ENCODE measurements around the gene MAML2. TPM values are rescaled to one million over a fixed set of nuclear protein-coding genes. Genes with fewer than 3 reads are reported as not detected.

The MAML2 gene
- total and polyA plus RNA-seq, 2 experiments from 2014 or later: 4.7 to 15.3 TPM

GRCh38 chr11:95993438-95994298 is 349.3 kb downstream of the MAML2 start:
- 63% methylated on average over 10 of the region's 10 CpGs for WGBS (ENCODE audit: low lambda C conversion rate, missing lambda C conversion rate)
- Histone ChIP-seq H3K27ac (peak overlapping the region; percentile 20), H3K4me2 (no peak overlapping the region)

GRCh38 chr11:95991545-95991944 is 351.4 kb downstream of the MAML2 start:
- no peaks in the 10 kb centered on the region for H3K27me3 ChIP-seq
- peak overlapping the region; percentile 51 for H3K4me2 ChIP-seq
- TF ChIP-seq CTCF (IDR thresholded peaks at IDR 0.05; ENCODE audit: poor library complexity) (no peak), EZH2 (IDR thresholded peaks at IDR 0.05; ENCODE audit: borderline replicate concordance) (no peak), EZH2phosphoT487 (IDR thresholded peaks at IDR 0.05; ENCODE audit: low read depth, severe bottlenecking, unreplicated experiment) (no peak)
- H3K9me3 ChIP-seq (ENCODE audit: low read depth): no peaks in the 10 kb centered on the region
- peak overlapping the region; percentile 63 for H3K27ac ChIP-seq
- WGBS (ENCODE audit: low lambda C conversion rate, missing lambda C conversion rate): 46% methylated on average over 1 of the region's 1 CpG
- peaks cover 2% of the 10 kb centered on the region for H3K79me2 ChIP-seq
- H3K36me3 ChIP-seq (replicated peaks; ENCODE audit: insufficient read depth, low read depth): no peaks in the 10 kb centered on the region
- no peaks in the 10 kb centered on the region for H4K20me1 ChIP-seq (ENCODE audit: insufficient read depth, poor library complexity, severe bottlenecking)
- peaks cover 32% of the 10 kb centered on the region for H3K4me1 ChIP-seq (ENCODE audit: insufficient read depth)
- DNase-seq (ENCODE audit: low spot score): no peak
- no peak overlapping the region for H2AFZ ChIP-seq
- no peak overlapping the region for H3K4me3 ChIP-seq
- H3K9me2 ChIP-seq (replicated peaks; ENCODE audit: insufficient read depth): no peaks in the 10 kb centered on the region

More at GRCh38 chr11:95993438-95994298, 349.3 kb downstream of the MAML2 start:
- Histone ChIP-seq H4K20me1 (ENCODE audit: insufficient read depth, poor library complexity, severe bottlenecking) (no peaks in the 10 kb centered on the region), H2AFZ (no peak overlapping the region), H3K36me3 (replicated peaks; ENCODE audit: insufficient read depth, low read depth) (no peaks in the 10 kb centered on the region), H3K9me3 (ENCODE audit: low read depth) (no peaks in the 10 kb centered on the region), H3K4me1 (ENCODE audit: insufficient read depth) (peaks cover 36% of the 10 kb centered on the region), H3K9me2 (replicated peaks; ENCODE audit: insufficient read depth) (no peaks in the 10 kb centered on the region), H3K27me3 (no peaks in the 10 kb centered on the region), H3K4me3 (no peak overlapping the region), H3K79me2 (peaks cover 2% of the 10 kb centered on the region)
- peak; percentile 18 for DNase-seq (ENCODE audit: low spot score)
- TF ChIP-seq EZH2 (IDR thresholded peaks at IDR 0.05; ENCODE audit: borderline replicate concordance) (no peak), CTCF (IDR thresholded peaks at IDR 0.05; ENCODE audit: poor library complexity) (no peak)

DNA sequence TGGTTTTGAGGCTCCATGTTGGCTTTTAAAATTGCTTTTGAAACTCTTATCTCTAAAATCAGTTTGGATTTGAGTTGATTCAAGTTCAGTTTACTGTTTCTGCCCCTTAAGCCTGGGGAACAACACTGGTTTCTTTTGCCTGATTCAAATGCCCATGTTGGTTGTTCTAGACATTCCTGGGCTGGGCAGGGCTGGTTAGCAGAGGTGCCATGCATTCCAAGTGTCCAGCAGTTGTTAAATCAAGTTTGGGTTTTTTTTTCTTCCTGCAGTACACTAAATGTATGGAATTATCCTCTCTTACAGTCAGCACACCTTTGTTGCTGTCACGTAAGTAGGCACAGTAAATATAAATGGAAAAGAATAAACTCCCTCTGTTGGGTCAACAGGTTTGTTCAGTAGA is 351.9 kb downstream of the MAML2 start:
- Histone ChIP-seq H3K27me3 (no peaks in the 10 kb centered on the region), H3K4me2 (peak overlapping the region; percentile 51), H4K20me1 (ENCODE audit: insufficient read depth, poor library complexity, severe bottlenecking) (no peaks in the 10 kb centered on the region), H3K4me1 (ENCODE audit: insufficient read depth) (peaks cover 32% of the 10 kb centered on the region), H3K9me2 (replicated peaks; ENCODE audit: insufficient read depth) (no peaks in the 10 kb centered on the region), H3K79me2 (peaks cover 2% of the 10 kb centered on the region), H3K9me3 (ENCODE audit: low read depth) (no peaks in the 10 kb centered on the region), H3K36me3 (replicated peaks; ENCODE audit: insufficient read depth, low read depth) (no peaks in the 10 kb centered on the region), H2AFZ (no peak overlapping the region), H3K4me3 (no peak overlapping the region), H3K27ac (peak overlapping the region; percentile 63)
- no peak for DNase-seq (ENCODE audit: low spot score)
- WGBS (ENCODE audit: low lambda C conversion rate, missing lambda C conversion rate): 71% methylated on average over 1 of the region's 1 CpG
- no peak for TF ChIP-seq EZH2phosphoT487 (IDR thresholded peaks at IDR 0.05; ENCODE audit: low read depth, severe bottlenecking, unreplicated experiment)

DNA sequence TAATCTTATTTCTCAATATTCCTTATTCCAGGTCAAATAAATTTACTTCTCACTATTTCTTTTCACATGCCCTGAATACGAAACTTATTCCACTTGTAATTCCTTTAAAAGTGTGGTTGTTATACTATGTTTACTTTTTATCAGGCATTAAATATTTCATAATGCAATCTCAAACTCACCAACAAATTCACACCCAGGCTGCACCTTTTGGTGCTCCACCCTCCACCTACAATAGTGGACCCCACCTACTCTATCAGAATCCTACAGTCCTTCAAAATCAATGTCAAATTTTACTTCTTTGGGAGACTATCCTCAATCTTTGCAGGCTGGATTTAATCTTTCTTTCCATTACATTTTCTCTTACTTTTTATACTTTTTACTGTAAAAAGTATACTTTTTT is 353.2 kb downstream of the MAML2 start:
- H3K4me1 ChIP-seq (ENCODE audit: insufficient read depth): peaks cover 32% of the 10 kb centered on the region
- no peak for TF ChIP-seq EZH2 (IDR thresholded peaks at IDR 0.05; ENCODE audit: borderline replicate concordance)
- no peak overlapping the region for H3K4me2 ChIP-seq
- H3K36me3 ChIP-seq (replicated peaks; ENCODE audit: insufficient read depth, low read depth): no peaks in the 10 kb centered on the region
- no peak overlapping the region for H3K4me3 ChIP-seq
- no peaks in the 10 kb centered on the region for H3K9me2 ChIP-seq (replicated peaks; ENCODE audit: insufficient read depth)
- H4K20me1 ChIP-seq (ENCODE audit: insufficient read depth, poor library complexity, severe bottlenecking): no peaks in the 10 kb centered on the region
- no peak for DNase-seq (ENCODE audit: low spot score)
- H3K27me3 ChIP-seq: no peaks in the 10 kb centered on the region
- no peaks in the 10 kb centered on the region for H3K79me2 ChIP-seq
- WGBS (ENCODE audit: low lambda C conversion rate, missing lambda C conversion rate): 97% methylated on average over 1 of the region's 1 CpG
- no peak overlapping the region for H2AFZ ChIP-seq
- H3K9me3 ChIP-seq (ENCODE audit: low read depth): no peaks in the 10 kb centered on the region
- H3K27ac ChIP-seq: no peak overlapping the region

Data from hepatocyte (in vitro differentiated cells).